GM06990 (cell line): ENCODE measurements around the gene NFATC3.
A peak's percentile ranks its signal among the peaks of the same experiment; 100 is the strongest.

Experiments
- DNase-seq: peaks from one replicate; pipeline ENCODE4 v3.0.0-alpha.2; 2011; ENCODE audit not compliant: insufficient read length; ENCODE audit errors: extremely low read depth
- H3K27me3 ChIP-seq: replicated peaks from 2 replicates; pipeline ENCODE4 v1.6.0; 2011; ENCODE audit warnings: low read length; ENCODE audit not compliant: control insufficient read depth, insufficient read depth
- H3K36me3 ChIP-seq: 2 replicates; pipeline ENCODE4 v1.5.1; 2011; ENCODE audit warnings: low read length; ENCODE audit not compliant: control insufficient read depth, insufficient read depth
- H3K4me3 ChIP-seq: replicated peaks from 2 replicates; pipeline ENCODE4 v1.5.1; 2011; ENCODE audit warnings: low read depth, mild to moderate bottlenecking, control low read depth, low read length
- TF ChIP-seq, protein P1 (sequence below): IDR thresholded peaks from 2 replicates; pipeline ENCODE4 v1.5.1; 2011; ENCODE audit warnings: low read length, control low read depth, mild to moderate bottlenecking, inconsistent platforms; ENCODE audit not compliant: insufficient read depth, poor library complexity, severe bottlenecking

The NFATC3 gene

DNA sequence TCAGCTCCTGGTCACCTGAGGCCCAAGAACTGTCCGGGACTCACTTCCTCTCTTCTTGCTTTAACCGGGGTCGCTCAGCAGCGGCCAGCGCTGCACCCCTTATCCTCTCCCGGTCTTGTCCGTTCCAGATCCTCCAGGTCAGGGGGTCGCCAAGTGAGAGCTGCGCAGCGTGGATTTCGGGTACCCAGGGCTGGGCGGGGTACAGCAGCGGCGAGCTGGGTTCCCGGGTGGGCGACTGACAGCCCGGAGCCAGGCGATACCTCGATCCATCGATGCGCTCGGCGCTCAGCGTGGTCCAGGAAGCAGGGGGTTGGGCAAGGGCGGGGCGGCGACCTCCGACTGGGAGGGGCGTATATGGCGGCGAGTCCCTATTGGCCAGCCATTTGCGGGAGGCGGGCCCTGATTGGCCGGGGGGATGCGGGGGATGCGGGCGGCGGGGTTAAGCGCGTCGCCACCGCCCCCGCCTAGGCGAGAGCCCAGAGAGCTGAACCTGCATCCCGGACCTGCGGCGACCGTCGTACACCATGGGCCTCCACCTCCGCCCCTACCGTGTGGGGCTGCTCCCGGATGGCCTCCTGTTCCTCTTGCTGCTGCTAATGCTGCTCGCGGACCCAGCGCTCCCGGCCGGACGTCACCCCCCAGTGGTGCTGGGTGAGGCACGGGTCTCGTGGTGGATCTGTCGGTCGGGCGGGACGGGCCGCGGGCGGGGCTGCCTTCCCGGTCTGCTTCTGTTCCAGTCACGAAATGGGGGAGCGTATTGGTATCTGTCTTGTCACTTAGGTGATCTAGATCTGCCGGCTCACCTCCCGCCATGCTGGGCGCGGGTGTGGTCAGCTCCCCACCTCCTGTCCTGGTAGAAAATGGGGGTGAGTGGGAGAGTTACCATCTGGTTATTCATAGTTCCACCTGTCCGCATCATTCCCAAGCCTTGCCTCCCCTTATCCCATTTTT, 160.0 kb downstream of the NFATC3 start, which contains the start of gene PLA2G15:
TSS of gene PLA2G15 (plus strand) at position 471 of the 951 bp plus-strand sequence. CDS start at position 525, 54 bp downstream.
- TF ChIP-seq, protein P1, sequence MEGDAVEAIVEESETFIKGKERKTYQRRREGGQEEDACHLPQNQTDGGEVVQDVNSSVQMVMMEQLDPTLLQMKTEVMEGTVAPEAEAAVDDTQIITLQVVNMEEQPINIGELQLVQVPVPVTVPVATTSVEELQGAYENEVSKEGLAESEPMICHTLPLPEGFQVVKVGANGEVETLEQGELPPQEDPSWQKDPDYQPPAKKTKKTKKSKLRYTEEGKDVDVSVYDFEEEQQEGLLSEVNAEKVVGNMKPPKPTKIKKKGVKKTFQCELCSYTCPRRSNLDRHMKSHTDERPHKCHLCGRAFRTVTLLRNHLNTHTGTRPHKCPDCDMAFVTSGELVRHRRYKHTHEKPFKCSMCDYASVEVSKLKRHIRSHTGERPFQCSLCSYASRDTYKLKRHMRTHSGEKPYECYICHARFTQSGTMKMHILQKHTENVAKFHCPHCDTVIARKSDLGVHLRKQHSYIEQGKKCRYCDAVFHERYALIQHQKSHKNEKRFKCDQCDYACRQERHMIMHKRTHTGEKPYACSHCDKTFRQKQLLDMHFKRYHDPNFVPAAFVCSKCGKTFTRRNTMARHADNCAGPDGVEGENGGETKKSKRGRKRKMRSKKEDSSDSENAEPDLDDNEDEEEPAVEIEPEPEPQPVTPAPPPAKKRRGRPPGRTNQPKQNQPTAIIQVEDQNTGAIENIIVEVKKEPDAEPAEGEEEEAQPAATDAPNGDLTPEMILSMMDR, result no peak
- no peaks in the 10 kb centered on the region; the same call in none of the 2 replicates for H3K36me3 ChIP-seq

DNA sequence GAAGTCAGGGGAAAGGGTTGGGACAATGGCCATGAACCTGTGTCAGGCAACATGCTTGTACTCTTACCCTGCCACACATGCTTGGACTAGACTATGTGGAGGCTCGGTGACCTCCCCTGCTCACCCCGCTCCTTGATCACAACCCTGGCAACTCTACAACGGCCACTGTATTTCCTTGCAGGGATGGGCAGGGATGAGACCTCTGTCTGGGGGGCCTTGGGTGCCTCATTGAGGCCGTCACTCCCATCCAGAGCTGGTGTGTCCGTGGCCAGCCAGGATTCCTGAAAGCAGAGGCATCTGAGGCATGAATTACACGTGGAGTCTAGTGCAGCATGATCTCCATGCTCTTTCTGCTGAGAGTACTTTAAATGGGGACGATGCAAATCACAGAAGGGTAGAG, 161.0 kb downstream of the NFATC3 start:
- TF ChIP-seq, protein P1, result no peak
- no peak for DNase-seq
- Histone ChIP-seq H3K27me3 (no peaks in the 10 kb centered on the region), H3K4me3 (peak overlapping the region; percentile 93), H3K36me3 (no peaks in the 10 kb centered on the region; the same call in none of the 2 replicates)

More for the DNA sequence above, 160.0 kb downstream of the NFATC3 start, which contains the start of gene PLA2G15:
- Histone ChIP-seq H3K27me3 (no peaks in the 10 kb centered on the region), H3K4me3 (peak within 1 kb of the TSS; percentile 93)
- peak; percentile 96 for DNase-seq

DNA sequence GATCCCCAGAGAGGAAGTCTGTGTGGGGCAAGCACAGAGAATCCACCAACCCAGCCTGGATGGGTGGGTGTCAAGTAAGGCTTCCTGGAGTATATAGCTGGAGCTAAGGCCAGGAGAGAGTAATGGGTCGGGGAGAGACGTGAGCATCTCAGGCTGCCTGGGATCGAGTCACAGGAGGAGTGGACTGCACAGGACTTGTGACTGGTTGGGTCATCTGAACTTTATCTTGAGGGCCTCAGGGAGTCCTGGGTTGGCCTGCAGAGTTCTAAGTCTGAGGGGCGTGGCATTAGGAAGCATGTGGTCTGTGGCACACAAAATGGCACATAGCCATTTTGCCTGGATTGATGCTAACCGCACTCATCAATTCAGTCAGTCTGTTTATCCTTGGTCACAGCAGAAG, 161.5 kb downstream of the NFATC3 start:
- no peak for DNase-seq
- TF ChIP-seq, protein P1, result no peak
- no peaks in the 10 kb centered on the region for H3K27me3 ChIP-seq
- no peak overlapping the region for H3K4me3 ChIP-seq
- no peaks in the 10 kb centered on the region; the same call in none of the 2 replicates for H3K36me3 ChIP-seq

DNA sequence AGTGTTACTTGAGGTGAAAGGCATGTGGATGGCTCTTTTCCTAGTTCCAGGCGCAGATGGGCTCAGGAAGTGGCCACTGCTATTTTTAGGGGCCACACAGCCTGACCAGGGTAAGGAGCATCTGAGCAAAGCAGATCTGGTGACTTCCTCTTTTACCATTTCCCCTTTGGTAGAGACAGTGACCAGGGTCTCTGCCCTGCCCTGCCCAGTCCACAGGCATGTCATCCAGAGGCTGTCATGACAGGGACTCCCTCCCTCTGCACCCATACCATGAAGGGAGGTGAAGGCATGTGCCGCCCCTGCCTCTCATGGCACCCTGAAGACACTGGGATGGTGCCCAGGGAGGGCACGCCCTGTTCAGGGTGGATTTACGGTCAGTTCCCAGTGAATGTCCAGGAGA, 162.2 kb downstream of the NFATC3 start:
- Histone ChIP-seq H3K36me3 (no peaks in the 10 kb centered on the region; the same call in none of the 2 replicates), H3K27me3 (no peaks in the 10 kb centered on the region), H3K4me3 (no peak overlapping the region)
- TF ChIP-seq, protein P1, result no peak
- no peak for DNase-seq

DNA sequence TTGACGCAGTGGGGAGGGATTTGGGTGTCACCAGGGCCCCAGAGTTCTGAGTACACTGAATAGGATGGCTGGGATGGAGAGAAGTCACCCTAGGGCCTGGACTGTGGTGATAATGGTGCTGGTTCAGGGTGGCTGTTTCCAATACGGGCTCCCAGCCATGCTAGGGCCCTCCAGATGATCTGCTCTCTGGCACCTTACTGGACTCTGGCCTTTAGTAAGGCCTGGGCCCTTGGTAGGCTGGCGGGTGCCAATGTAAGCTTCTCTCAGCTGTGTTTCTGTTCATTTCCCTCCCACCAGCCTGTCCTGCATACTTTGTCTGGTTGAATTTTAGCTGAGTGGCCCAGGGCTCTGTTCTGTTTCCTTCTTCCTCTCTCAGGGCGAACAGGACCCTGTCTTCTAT, 162.8 kb downstream of the NFATC3 start:
- Histone ChIP-seq H3K27me3 (no peaks in the 10 kb centered on the region), H3K36me3 (no peaks in the 10 kb centered on the region; the same call in none of the 2 replicates), H3K4me3 (no peak overlapping the region)
- TF ChIP-seq, protein P1, result no peak
- DNase-seq, result no peak
